GM12873 (cell line): Measurements from ENCODE around the gene TRIM25.

ENCODE experiments used
- TF ChIP-seq, protein P1 (sequence below): IDR thresholded peaks from 2 replicates; pipeline ENCODE4 v1.5.1; 2012; ENCODE audit warnings: low read depth, mild to moderate bottlenecking, moderate library complexity, low read length, control low read depth; ENCODE audit not compliant: insufficient read depth; ENCODE audit errors: missing control alignments

TRIM25 gene

DNA sequence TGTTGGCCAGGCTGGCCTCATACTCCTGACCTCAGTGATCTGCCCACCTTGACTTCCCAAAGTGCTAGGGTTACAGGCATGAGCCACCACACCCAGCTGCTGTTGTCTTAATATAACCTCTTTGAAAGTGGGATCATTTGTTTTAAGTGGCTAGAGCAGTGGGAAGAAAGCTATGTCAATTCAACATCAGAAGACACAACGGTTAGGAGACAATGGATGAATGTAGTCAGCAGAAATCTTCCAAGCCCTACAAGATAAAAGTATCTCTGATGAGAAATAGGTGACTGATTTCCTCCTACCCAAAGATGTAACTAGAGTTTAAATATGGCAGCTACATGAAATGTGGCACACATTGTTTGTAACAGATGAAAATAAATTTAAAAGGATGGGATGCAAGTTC is 20.0 kb upstream of the TRIM25 start:
- TF ChIP-seq, protein P1, sequence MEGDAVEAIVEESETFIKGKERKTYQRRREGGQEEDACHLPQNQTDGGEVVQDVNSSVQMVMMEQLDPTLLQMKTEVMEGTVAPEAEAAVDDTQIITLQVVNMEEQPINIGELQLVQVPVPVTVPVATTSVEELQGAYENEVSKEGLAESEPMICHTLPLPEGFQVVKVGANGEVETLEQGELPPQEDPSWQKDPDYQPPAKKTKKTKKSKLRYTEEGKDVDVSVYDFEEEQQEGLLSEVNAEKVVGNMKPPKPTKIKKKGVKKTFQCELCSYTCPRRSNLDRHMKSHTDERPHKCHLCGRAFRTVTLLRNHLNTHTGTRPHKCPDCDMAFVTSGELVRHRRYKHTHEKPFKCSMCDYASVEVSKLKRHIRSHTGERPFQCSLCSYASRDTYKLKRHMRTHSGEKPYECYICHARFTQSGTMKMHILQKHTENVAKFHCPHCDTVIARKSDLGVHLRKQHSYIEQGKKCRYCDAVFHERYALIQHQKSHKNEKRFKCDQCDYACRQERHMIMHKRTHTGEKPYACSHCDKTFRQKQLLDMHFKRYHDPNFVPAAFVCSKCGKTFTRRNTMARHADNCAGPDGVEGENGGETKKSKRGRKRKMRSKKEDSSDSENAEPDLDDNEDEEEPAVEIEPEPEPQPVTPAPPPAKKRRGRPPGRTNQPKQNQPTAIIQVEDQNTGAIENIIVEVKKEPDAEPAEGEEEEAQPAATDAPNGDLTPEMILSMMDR = no peak

DNA sequence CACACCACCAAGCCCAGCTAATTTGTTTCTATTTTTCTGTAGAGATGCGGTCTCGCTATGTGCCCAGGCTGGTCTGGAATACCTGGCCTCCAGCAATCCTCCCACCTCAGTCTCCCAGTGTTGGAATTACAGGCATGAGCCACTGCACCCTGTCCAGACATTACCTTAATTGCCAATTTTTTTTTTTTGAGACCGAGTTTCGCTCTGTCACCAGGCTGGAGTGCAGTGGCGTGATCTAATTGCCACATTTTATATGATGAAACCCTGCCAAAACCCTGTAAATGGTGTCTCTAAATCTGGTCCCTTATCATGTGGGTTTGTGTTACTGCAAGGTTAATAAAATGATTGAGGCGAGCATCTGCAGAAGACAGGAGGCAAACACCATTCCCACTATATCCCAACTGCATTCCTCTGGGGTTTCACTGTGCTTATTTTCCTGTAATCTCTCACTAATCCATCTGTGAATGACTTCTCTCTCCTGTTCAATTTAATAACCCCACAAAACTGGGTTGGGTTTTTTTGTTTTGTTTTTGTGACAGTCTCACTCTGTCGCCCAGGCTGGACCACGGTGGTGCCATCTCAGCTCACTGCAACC is 19.4 kb upstream of the TRIM25 start:
- TF ChIP-seq, protein P1 = no peak

DNA sequence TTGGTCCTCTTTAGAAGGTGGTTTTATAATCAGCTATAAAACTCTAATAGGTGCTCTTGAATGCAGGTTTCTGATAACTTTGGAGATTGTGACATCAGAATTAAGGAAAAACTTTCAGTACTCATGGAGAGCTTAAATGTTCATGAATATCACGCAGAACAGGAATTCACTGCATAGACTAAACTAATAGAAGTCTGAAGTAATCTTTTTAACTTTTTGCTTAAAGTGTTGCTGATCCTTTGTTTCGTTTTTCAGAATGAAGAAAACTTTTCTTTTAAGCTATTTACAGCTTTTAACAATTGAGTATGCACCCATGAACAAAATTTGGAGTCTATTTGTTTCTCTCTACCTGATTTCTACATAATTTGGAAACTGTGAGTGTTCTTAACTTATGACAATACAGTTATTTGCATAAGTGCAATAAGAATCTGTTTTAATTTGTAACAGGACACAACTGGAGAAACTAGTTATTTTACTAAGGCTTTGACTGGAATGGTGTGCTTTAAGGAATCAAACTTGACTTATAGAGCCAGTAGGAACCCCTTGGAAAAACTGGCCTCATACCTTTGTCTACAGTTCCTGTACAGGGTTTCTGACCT is 17.0 kb upstream of the TRIM25 start:
- TF ChIP-seq, protein P1 = no peak

DNA sequence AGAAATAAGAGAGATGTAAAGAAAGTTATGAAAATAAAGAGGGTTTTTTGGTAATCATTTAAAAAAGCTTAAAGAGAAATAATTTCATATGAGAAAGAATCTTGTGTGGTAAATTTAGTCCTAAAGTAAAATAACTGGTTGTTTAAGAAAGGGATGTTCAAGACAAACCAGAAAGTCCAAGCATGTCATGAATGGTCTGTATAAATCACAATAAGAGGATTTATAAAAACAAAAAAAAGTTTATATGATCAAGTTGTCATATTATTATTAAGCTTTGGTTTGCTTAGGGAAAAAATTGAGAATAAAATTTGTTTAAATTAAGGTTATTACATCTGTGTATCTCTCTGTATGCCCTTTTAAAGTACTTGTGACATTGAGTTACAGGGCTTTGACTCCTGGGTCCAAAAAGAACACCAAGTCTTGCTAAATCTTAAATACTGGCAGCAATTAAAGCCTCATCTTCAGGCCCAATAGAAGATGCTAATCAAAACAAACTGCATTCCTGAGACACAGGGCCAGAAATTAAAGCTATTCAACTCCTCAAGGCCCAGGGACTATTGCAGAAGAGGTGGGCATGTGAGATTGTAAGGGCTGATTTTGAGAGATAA is 15.6 kb upstream of the TRIM25 start:
- TF ChIP-seq, protein P1 = no peak

DNA sequence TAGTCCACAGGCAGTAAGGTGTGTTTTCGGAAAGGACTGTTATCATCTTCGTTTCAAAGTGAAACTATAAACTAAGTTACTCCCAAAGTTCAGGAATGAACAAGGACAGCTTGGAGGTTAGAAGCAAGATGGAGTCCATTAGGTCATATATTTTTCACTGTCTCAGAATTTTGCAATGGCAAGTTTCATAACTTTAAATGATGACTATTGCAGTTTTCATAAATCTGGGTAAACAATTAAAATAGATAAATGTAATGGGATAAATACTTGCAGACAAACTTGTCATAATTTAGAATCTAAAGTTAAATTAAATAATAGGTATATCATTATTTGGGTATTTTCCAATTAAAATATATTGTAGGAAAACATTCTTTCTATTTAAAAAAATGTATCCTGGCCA is 14.7 kb upstream of the TRIM25 start:
- TF ChIP-seq, protein P1 = no peak

DNA sequence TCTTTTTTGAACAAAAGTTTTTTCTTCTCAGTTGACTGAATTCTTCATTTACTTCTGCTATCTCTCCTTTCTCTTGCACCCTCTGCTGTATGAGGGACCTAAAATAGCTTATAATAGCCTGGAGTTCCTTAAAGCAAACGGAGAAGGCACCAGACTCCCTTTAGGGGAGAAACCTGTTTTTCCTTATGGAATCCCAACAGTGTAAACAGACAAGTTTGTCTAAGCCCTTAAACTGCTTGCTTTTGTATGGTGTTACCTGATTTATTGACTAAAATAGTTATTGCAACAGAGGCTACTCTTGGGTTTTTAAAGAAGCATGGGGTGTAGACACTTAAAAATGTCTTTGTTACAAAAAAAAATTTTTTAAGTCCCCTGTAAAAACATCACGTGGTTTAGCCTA is 12.9 kb upstream of the TRIM25 start:
- TF ChIP-seq, protein P1 = no peak

DNA sequence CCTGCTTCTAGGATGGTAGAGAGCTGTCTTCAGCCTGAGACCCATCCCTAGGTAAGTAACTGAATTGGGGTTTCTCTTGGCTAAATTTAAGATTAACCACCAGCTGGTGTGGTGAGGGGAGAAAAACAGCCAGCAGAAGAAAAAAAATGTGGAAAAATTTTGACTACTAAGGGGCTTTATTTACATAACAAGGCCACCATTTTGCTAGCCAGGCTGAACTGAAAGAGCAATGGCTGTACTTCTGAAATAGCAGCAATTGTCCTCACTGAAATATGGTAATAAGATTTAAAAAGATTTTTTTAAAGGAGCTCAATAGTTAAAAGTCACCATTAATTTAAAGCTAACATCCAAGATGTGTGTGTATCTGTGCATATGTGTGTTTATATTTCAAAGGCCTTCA is 12.4 kb upstream of the TRIM25 start:
- TF ChIP-seq, protein P1 = no peak
